GM10847 (cell line): ENCODE results near the gene CHST11.

Source experiments
- POLR2A ChIP-seq: IDR thresholded peaks from 2 replicates; pipeline ENCODE4 v1.6.1; 2011; ENCODE audit not compliant: insufficient read length; ENCODE audit errors: extremely low read depth

The CHST11 gene

GRCh38 chr12:104456417-104456949 lies at the start of gene CHST11:
Gene CHST11, plus strand, starts transcription at chr12:104456948.
- no peak for TF ChIP-seq POLR2A

GRCh38 chr12:104407438-104407837 lies 49.3 kb upstream of the CHST11 start:
- no peak for TF ChIP-seq POLR2A

GRCh38 chr12:104407922-104408321 lies 48.8 kb upstream of the CHST11 start:
- TF ChIP-seq POLR2A = no peak

- no peak for TF ChIP-seq POLR2A
Observed at GRCh38 chr12:104410326-104410725, 46.4 kb upstream of the CHST11 start.

- TF ChIP-seq POLR2A = no peak
Observed at GRCh38 chr12:104410786-104411185, 46.0 kb upstream of the CHST11 start.

GRCh38 chr12:104411826-104412641 lies 44.7 kb upstream of the CHST11 start:
- no peak for TF ChIP-seq POLR2A

- no peak for TF ChIP-seq POLR2A
Observed at GRCh38 chr12:104412681-104413080, 44.1 kb upstream of the CHST11 start.

GRCh38 chr12:104413330-104413729 lies 43.4 kb upstream of the CHST11 start:
- no peak for TF ChIP-seq POLR2A

- no peak for TF ChIP-seq POLR2A
Observed at GRCh38 chr12:104414581-104415341, 42.0 kb upstream of the CHST11 start.

- no peak for TF ChIP-seq POLR2A
Observed at GRCh38 chr12:104415342-104415980, 41.3 kb upstream of the CHST11 start.

GRCh38 chr12:104416136-104416535 lies 40.6 kb upstream of the CHST11 start:
- TF ChIP-seq POLR2A = no peak

- TF ChIP-seq POLR2A = no peak
Observed at GRCh38 chr12:104416585-104416984, 40.2 kb upstream of the CHST11 start.

GRCh38 chr12:104419717-104420116 lies 37.0 kb upstream of the CHST11 start:
- TF ChIP-seq POLR2A = no peak

- no peak for TF ChIP-seq POLR2A
Observed at GRCh38 chr12:104420868-104421267, 35.9 kb upstream of the CHST11 start.

- TF ChIP-seq POLR2A = no peak
Observed at GRCh38 chr12:104421343-104421742, 35.4 kb upstream of the CHST11 start.
